ENCODE results near the gene ANKRD6.

ANKRD6 gene

DNA sequence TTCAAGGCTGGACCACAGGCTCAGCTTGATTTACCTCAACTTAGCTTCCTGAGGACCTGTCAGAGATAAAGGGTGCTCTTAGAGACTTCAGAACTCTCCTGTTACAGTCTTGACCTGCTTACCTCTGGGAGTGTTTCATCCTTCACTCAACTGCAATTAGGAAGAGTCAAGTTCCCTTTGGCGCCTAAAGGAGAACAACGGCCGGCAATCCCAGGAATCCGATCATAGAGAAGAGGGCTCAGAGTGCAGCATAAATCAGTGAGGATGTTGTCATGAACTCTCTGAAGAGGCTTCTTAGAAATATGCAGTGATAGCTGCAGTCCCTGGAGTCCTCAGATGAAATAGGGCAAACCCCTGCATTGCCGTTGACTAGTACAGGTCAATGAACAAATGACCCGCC is 169.2 kb downstream of the ANKRD6 start:
- H3K4me3 ChIP-seq (ENCODE audit: low read depth, low read length): no peak overlapping the region
- ChIA-PET CTCF (interaction anchor here (1.9 kb wide), 1 partner anchor 8 kb away, joined by 7 read pairs; no protein-coding TSS in a partner anchor), POLR2A (no interaction called here)
- TF ChIP-seq CTCF (IDR thresholded peaks at IDR 0.05; ENCODE audit: insufficient read depth, low read length, missing control alignments): no peak
- DNase-seq (ENCODE audit: low read depth, low spot score): no peak

DNA sequence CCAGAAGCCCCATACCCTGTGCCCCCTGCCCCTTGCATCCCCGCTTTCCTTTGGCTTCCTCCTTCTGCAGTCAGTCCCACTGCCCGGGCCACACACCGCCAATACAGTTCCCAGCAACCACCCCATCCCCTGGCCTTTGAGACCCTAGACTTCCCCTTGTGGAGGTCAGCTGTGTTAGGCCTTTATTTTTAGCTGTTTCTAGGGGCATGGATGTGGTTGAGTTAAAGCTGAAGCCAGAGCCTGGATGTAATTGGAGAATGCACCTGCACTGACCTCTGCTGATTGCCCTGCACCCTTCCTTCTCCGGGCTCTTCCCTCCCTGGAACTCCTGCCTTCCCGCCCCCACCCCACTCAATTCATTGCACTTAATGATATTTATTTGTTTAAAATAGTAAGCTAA is 171.7 kb downstream of the ANKRD6 start:
- ChIA-PET CTCF (no interaction called here), POLR2A (no interaction called here)
- no peak for DNase-seq (ENCODE audit: low read depth, low spot score)
- no peak overlapping the region for H3K4me3 ChIP-seq (ENCODE audit: low read depth, low read length)
- no peak for TF ChIP-seq CTCF (IDR thresholded peaks at IDR 0.05; ENCODE audit: insufficient read depth, low read length, missing control alignments)

- ChIA-PET POLR2A (no interaction called here), CTCF (interaction anchor here (1.2 kb wide), 1 partner anchor 9 kb away, joined by 4 read pairs; no protein-coding TSS in a partner anchor)
- no peak overlapping the region for H3K4me3 ChIP-seq (ENCODE audit: low read depth, low read length)
- TF ChIP-seq CTCF (IDR thresholded peaks at IDR 0.05; ENCODE audit: insufficient read depth, low read length, missing control alignments): no peak
- no peak for DNase-seq (ENCODE audit: low read depth, low spot score)
Measured at GRCh38 chr6:89605861-89606260, 172.9 kb downstream of the ANKRD6 start.

- no peak for DNase-seq (ENCODE audit: low read depth, low spot score)
- CTCF ChIA-PET: interaction anchor here (0.9 to 3.4 kb wide), 12 partner anchors 9 to 628 kb away, joined by 3 to 19 read pairs (median 4); partner anchors contain the start of gene ANKRD6
- no peak overlapping the region for H3K4me3 ChIP-seq (ENCODE audit: low read depth, low read length)
- TF ChIP-seq CTCF (IDR thresholded peaks at IDR 0.05; ENCODE audit: insufficient read depth, low read length, missing control alignments): peak; percentile 72
- POLR2A ChIA-PET: no interaction called here
Measured at GRCh38 chr6:89610149-89610642, 177.2 kb downstream of the ANKRD6 start.

DNA sequence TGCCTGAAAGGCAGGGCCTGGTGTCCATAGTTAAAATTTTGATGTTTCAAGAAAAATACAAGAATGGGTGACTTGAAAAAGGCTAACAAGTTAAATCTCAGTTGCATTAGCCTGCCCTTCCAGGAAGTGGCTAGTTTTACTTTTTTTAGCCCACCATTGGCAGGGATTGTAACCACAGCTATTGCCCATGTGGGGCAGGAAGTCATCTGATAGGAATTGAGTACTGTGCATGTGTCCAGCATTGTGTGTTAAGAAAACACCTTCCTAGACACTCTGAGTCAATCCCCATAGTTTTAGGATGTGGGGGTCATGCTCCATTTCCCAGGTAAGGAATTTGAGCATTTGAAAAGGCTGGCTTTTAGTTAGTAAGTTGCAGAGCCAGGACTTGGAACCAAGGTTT is 178.7 kb downstream of the ANKRD6 start:
- no peak for DNase-seq (ENCODE audit: low read depth, low spot score)

DNA sequence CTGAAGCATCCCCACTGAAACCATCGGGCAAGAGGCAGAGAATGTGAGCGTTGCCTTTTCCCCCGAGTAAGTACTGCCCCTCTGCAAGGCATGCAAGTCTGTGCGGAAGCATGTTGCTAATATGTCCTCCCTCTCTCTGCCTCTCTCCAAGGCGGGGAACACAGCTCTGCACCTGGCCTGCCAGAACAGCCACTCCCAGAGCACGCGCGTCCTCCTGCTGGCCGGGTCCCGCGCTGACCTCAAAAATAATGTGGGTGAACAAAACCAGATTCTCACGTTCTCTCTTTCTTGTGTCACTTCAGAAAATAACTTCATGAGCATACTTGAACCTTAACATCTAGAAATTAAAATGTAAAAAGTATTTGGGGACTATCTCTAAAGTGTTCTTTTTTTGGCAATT is 179.2 kb downstream of the ANKRD6 start:
- no peak overlapping the region for H3K4me3 ChIP-seq (ENCODE audit: low read depth, low read length)
- ChIA-PET CTCF (interaction anchor here (1.9 kb wide), 1 partner anchor 180 kb away, joined by 9 read pairs; no protein-coding TSS in a partner anchor), POLR2A (no interaction called here)
- no peak for DNase-seq (ENCODE audit: low read depth, low spot score)
- no peak for TF ChIP-seq CTCF (IDR thresholded peaks at IDR 0.05; ENCODE audit: insufficient read depth, low read length, missing control alignments)

More for the DNA sequence above, 178.7 kb downstream of the ANKRD6 start:
- CTCF ChIA-PET: interaction anchor here (1.5 to 3.4 kb wide), 2 partner anchors 180 to 243 kb away, joined by 3 to 19 read pairs; partner anchors contain the start of gene ANKRD6
- no peak overlapping the region for H3K4me3 ChIP-seq (ENCODE audit: low read depth, low read length)
- no peak for TF ChIP-seq CTCF (IDR thresholded peaks at IDR 0.05; ENCODE audit: insufficient read depth, low read length, missing control alignments)
- POLR2A ChIA-PET: no interaction called here

All from AG04449 (cell line).